GM19238 (cell line): ENCODE data around the gene PTPRM.

Experiments
- DNase-seq: peaks from one replicate; pipeline ENCODE4 v3.0.0; 2011; ENCODE audit warnings: low spot score; ENCODE audit not compliant: insufficient read length

Gene PTPRM

DNA sequence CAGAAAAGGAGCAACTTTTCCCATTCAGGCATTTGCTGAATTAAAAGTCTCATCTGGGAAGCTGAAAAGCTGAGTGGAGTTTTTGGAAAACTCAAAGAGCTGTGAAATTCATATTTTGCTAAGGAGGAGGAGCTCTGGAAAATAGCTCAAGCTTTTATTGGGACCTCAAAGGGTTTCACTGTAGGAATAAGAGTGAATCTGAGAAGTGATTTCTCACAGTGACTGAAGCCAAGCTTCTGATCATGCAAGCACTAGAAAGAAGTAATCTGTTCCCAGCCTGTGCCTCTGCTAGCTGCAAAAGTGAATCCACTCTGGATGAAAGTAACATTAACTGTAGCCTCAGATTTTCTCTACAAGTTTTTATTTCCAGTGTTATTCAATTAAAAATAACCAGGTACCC lies 283.3 kb downstream of the PTPRM start:
- DNase-seq = no peak

DNA sequence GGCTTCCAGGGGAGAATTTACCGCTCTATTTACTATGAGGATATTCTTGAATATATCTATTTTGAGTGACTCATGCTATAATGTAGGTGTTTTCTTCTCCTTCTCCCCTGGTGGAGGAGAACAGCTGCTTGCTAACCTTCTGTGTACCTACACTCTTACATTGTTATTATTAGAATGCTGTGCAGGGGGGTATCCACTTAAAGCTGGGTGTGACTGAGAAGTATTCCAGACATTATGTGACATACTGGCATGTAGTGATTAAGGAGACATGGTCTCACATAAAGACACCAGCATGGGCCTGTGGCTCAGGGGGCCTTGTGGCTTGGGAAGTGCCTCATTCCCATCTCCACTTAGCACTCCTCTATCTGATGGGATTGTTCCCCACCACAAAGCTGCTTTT lies 287.9 kb downstream of the PTPRM start:
- no peak for DNase-seq

DNA sequence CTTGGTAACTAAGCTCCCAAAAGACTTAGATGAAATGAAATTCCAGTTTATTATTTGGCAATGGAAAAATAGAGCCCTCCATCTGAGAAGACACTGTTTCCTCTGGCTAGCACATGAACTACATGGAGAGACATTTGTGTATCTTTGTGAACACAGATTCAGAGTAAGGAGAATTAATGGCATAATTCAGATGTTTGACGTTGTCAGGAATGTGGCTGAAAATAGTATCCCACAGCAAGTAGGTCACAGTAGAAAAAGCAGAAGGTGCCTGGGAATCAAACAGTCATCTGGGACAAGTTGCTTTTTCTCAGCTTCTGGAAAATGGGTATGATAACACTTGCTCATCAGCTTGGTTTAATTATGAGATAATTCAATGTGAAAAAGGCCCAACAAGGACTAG lies 288.6 kb downstream of the PTPRM start:
- no peak for DNase-seq

DNA sequence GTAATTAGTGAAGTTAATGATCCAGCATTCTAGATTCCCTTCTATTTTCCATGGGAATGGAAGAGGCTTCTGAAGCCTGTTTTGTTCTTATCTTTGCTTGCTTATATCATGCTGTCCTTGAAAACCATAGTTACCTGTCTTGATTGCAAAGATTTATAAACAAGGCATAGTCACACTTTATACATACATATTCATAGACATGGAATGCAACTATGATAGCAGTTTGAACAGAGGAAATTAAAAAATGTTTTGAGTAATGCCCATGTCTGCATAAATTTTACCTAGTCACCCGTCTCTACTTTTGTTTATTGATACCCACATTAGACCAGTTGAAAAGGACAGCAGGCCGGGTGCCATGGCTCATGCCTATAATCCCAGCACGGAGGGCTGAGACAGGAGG lies 289.0 kb downstream of the PTPRM start:
- no peak for DNase-seq

DNA sequence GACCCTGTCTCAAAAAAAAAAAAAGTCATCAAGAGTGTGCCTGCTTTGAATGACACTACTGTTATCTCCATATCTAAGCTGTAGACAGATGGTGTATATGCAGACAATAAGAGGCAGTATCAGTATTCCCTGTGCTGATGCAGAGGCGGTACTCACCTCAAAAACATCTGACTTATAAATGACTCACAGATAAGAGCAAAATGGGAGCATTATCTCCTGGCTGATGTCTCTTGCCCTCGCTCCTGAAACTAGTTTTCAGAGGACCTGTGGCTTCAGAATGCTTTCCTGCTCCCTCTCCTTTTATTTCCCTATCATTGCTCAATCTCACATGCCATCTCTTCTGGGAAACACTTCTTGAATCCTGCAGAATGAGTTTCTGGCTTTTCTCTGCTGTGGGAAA lies 289.6 kb downstream of the PTPRM start:
- no peak for DNase-seq

DNA sequence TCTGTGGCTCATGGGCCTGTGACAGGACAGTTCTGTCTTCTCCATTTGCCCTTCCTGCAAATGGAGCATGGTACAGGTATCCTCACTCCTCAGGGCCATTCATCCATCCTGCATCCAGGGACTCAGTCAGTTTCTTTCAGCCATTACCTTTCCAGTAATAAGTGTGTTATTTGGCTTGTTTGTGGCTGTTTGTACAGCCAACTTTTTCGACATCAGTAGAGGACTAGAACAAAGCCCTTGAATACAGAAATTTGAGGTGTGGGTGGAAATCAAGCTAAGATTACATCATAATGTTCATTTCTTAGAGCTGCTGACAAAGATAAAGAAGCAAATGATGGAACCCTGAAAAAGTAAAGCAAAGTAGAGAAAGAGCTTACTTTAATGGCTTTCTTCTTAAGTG lies 290.4 kb downstream of the PTPRM start:
- no peak for DNase-seq

DNA sequence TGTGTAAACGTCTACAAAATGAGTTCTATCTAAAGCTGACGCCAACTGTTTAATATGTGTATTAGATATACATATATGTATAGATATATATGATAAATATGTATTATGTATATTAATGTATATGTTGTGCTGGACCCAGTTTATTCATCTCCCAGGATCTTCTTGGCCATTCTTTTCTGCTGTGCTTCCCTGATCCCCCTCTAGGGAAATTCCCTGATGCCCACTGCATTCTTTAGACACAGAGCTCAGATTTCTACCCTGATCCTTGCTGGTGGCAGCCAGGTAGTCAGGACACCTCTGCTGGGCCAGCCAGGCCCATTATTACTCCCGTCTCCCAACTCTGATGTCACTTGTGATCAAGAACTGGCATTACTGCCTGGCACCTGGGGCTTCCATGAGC lies 292.0 kb downstream of the PTPRM start:
- DNase-seq = no peak

DNA sequence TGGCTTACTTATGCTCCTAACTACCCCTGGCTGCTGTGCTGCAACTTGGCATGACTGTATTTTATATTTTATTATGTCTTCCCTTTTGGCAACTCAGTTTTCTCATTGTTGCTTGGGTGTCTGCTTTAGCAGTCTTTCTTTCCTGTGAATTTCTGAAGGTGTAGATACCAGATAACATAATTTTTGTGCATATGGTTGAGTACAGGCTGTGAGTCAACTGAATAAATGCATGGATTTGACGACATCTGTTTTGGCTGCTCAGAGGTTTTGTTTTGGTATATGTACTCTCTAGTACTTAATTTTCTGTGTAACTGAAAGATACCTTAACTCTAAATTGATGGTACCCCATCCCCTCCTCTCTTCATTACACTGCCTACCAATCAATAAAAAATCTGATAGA lies 303.1 kb downstream of the PTPRM start:
- DNase-seq = no peak

DNA sequence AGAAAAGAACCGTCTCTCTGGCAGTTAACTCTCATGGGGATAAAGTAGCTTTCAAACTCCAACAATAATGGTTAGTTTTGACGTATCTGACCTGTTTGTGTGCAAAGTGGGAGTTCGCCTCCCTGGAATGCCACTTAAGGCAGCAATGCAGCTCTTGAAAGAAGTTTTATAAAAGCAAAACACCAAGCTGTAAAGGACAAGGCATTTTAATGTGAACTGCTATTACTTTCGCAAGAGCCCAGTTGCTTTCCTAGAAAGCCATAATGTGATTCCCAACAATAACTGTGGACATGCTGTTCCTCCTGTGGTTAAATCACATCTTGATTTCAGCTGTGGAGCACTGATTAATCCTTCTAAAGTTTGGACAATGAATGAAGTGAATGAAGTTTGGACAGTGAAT lies 303.7 kb downstream of the PTPRM start:
- no peak for DNase-seq

DNA sequence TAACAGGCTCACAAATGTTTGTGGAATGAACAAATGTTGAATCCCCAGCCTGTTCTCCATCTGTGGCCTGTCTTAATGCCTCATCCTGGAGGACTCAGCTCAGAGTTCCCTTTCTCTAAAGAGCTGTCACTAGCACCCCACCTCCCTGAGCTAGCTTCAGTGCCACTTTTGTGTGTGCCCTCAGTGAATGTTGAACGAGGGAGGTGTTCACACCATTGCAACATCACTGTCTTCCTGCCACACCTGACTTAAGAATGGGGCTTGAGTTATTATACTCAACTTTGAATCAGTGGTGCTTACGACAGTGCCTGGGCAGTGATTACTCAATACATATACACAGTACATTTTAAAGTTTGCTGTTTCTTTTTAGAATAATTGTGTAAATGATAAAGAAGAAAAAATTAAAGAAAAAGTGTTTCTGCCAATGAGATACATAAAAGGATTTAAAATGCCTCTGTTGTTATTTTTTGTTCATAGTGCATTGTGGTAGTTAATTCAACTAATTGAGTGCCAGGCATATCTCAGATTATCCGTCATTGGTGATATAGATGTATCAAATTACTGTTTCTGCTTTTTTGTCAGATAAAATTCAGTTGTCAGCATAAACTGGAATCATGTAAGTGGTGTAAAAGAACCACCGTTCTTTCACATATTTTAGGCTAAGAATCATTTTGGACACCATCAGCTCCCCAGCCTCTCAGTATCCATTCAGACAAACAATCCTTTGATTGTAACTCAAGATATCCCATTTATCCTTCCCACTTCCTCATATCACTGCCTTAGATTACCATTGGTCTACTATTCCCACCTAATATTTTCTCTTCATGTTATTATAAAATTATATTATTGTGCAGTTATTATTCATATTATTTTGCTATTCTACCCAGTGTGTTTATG lies 304.7 kb downstream of the PTPRM start:
- no peak for DNase-seq

DNA sequence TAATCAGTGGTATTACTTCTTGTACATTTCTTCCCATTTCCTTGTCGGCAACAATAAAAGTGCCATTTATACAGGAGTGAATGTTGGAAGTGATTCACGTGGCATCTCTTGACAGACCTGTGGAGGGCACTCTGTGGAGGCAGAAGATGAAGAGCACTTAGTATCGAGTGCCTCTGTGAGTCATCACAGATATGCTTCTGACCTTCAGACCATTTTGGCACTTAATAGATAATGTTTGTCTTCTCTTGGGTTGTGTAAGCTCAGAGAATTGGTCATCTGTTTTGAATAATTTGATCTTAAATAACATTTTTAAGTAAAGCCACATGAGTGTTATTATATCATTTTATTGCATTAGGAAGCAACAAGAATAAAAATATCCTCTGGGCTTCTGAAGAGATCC lies 305.5 kb downstream of the PTPRM start:
- no peak for DNase-seq

DNA sequence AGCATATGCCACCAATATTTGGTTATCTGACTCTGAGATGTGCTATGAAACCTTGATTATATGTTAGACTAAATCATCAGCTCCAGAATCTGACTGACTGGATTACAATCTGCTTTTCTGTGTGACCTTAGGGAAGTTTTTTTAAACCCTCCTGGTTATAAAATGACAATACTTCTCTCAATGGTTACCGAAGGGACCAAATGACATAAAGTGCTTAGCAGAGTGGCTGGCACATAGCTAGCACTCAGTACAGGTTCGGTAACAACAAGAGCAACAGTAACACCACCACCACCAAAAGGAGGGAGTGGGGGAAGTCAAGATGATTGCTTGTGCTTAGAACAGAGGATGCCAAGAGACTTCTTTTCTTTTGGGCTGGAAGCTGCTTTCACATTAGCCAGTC lies 306.2 kb downstream of the PTPRM start:
- DNase-seq = no peak

DNA sequence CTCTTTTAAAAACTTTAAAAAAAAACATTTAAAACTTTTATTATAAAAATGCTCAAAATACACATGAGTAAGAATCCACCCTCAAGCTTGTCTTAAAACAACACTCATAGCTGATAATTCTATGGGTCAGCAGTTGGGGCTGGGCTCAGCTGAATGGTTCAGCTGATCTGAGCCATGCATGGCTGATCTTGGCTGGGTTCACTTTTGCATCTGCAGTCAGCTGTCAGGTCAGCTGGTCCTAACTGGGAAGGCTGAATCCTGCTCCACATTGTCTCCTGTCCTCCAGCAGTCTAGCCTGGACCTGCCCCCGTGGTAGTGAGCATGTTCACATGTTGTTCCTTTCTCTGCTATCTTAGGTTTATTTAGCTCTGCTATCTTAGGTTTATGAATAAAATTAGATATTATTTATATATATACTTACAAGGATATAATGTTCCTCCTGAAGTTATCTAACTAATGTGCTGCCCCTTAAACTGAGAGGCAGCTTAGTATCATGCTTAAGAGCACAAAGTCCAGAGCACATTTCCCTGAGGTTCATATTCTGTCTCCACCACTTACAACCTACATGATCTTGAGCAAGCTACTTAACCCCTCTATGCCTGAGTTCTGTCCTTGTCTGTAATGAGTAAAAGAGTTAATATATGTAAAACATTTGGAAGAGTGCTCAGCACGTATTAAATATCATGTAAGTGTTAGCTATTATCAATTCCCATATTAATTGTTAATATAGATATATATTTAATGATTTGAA lies 309.4 kb downstream of the PTPRM start:
- DNase-seq = no peak

DNA sequence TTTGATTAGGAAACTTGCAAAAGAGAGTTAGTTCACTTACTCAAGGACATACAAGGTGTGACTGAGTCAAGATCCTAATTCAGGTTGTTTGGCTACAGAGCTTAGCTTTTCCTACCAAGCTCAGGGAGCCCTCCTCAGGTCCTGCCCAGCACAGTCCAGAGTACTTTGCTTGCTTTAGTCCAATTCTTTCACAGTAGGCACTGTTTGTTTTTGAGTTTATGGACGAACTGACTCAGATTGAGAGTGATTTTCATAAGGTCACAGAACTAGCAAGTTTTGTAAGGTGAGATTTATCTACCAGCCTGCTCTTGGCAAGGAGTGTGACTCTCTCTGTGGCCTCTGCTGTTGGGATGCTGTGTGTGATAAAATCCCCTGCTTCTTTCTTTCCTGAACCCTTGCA lies 310.5 kb downstream of the PTPRM start:
- DNase-seq = no peak

DNA sequence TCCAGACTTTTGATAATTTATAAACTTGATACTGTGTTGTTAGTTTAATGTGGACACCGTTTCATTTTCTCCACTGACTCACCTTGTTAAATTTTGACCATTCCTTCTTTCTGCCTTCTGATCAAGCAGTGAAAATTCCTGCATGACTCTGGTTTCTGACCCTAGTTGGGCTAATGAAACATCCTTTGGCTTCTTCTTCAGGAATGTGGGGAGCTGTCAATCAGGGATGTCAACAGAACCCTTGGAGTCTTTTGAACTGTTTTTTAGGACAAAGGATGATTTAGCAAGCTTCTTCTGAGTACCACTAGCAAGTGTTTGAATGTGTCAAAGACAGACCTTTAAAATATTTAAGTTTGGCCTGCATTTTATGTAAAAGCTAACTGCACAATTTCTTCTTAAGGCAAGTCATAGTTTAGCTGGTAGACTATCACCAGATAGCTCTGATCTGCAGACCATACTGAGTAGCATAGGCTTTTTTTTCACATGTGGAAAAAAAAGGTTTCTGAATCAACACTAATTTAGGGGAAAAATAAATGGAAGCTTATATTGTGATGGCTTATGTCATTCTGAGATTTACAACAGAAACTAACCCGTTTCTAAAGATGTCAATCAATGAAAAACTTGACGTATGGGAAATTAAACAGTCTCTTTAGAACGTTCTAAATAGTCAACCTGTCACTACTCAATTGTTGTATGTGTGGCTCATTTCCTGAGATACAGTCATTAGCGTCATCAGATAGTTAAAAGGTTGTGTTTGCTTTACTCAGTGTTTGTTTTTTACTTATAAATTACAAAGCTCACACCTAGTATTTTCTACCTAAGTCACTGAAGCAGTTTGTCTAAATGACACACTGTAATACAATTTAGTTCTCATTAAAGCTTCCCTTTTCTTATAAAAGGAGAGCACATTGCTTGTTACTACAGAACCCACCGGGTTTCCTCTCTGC lies 311.4 kb downstream of the PTPRM start:
- DNase-seq = no peak

DNA sequence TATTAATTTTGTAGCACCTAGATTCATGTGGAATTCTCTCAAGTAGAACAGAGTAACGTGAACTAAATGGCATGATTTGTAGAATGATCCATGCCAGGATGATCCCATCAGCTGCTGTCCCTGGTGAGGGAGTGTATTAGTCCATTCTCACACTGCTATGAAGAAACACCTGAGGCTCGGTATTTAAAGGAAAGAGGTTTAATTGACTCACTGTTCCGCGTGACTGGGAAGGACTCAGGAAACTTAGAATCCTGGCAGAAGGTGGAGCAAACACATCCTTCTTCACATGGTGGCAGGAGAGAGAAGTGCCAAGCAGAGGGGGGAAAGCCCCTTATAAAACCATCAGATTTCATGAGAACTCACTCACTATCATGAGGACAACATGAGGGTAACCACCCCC lies 312.6 kb downstream of the PTPRM start:
- DNase-seq = no peak

DNA sequence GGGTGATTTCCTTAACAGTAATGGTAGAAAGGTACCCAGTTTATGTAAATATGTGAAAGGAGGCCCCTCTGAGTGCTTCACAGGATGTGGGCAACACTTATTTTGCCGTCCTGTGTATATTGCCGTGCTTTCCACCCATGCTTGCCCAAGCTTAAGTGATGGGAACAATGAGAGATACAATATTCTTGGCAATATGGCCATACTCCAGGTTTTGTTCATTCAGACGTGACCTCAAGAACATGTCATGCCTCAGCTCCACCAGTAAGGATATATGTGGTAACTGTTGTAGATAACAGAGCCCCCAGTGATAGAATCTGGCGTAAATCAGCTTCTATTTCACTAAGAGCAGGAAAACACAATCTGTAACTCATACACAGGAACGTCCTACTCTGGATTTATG lies 318.7 kb downstream of the PTPRM start:
- no peak for DNase-seq

DNA sequence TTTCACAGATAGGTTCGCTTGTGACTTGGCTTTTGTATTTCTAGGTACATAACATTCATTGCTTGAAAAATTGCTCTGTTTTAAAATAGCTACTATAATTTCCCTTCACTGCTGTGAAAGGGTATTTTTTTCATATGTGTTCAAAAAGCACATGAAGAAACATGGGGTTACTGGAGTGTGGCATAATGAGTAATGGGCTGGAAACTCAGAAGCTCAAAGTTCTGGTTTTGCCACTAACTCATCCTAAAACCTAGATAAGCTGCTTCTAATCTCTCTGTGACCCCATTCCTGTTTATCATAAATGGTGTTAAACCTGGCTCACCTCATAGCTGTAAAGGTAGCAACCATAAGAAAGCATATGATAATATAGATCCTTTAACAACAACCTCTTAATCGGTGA lies 319.3 kb downstream of the PTPRM start:
- no peak for DNase-seq

DNA sequence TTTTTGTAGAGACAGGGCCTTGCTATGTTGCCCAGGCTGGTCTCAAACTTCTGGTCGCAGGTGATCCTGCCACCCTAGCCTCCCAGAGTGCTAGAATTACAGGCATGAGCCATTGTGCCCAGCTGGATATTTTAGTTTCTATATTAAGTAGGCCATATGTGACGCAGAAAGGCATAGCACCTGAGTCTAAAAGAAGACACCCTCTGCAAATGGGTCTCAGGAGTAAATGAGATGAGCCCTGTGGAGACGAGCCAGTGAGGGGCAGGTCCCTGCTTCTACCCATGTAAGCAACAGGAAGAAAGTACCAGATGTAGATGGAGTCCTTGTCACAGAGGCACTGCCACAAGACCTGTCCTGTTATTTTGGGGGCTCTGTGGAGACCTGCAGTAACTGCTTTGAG lies 322.4 kb downstream of the PTPRM start:
- DNase-seq = no peak

DNA sequence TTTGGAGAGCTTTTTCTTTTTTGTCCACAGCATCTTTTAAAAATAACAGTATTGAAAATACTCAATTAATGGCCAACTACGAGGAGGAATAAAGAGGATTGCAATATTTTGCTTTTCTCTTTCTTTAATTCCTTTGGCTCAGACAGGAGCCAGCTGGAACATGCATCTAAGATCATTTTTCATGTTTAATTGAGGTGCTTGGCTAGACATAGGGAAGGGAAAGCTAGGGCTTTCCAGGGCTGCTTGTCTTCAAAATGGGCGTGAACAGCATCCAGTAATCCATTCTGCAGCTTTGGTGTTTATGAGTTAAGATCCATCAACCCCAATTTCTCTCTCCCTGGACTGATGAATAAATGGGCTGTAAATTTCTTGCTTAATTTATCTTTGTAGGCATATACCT lies 323.0 kb downstream of the PTPRM start:
- DNase-seq = no peak

DNA sequence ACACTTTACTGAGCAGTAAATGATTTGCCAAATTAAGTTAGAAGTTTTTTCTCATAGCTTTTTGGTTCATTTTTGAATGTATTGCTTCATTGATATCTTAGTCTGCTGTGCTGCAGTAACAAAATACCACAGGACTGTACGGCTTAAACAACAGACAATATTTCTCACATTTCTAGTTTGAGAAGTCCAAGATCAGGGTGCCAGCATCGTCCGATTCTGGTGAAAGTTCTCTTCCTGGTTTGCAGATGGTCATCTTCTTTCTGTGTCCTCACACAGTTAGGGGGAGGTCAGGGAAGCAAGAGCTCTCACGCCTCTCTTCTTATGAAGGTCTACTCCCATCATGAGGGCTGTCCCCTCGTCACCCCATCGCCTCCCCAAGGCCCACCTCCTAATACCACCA lies 325.4 kb downstream of the PTPRM start:
- no peak for DNase-seq

DNA sequence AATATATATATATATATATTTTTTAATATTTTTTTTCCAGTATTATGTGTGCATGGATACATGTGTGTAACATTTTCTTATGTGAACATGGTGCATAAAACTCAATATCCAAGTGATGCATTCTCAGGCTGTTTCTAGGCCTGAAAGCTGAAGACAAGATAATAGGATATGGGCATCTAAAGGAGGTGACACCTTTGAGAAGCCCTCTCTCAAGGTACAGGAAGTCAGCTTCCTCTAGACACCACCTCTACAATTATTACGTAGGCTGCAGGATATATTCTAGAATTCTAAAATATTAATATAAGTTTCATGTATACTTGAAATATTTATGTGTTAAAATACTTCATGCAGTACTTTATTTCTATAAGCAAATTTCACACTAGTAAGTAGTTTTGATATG lies 327.5 kb downstream of the PTPRM start:
- no peak for DNase-seq
